HG02642 (cell line): ENCODE measurements around the gene TRAF3.
"Not testable (repeated sequence)": the region's sequence is repeated elsewhere in the genome, so short reads cannot be mapped to it uniquely, and the experiment has no call there.

Experiments
- ATAC-seq: cut with Tn5 transposase; IDR thresholded peaks from one replicate; pipeline ENCODE4 v1.9.1; 2021; ENCODE audit warnings: mild to moderate bottlenecking; ENCODE audit not compliant: unreplicated experiment, poor library complexity

Gene TRAF3

GRCh38 chr14:102825307-102826095 lies 48.3 kb downstream of the TRAF3 start:
- no peak for ATAC-seq

DNA sequence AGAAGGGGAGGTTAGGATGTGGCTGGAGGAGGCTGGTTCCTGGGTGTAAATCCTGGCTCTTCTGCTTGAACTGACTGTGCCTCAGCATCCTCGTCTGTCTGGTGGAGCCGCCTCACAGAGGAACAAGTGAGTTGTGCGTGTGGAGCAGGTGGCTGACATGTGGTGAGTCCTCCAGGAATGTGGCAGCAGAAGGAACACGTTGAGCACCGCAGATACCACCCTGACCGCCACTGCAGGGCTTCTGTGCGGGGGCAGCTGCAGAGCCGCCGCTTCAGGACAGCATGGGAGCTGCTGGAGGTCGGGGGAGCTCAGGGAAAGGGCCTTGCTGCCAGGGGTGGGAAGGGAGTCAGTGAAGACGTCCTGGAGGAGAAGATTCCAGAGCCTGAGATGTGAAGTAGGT lies 48.9 kb downstream of the TRAF3 start:
- ATAC-seq: no peak

- ATAC-seq: no peak
These were observed 49.8 kb downstream of the TRAF3 start for GRCh38 chr14:102826751-102827675.

DNA sequence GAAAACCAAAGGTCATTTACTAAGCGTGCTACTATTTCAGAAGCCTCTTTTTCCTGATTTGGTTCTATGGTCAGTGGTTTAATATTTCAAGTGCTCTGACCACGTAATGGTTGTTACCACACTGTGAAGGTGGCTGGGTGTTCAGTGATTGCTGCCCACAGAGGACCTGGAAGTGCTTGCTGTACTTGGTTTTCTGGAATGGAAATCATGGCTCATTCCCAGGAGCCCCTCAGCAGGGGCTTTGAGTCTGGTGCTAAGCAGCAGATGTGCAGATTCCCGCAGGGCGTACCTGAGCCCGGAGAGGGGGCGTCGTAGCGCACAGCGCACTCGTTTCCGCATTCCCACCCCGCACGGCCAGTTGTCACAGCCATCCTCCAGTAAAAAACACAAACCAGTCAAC lies 50.5 kb downstream of the TRAF3 start:
- ATAC-seq: no peak

GRCh38 chr14:102828151-102828550 lies 50.9 kb downstream of the TRAF3 start:
- ATAC-seq: no peak

- ATAC-seq: no peak
These were observed 51.8 kb downstream of the TRAF3 start for GRCh38 chr14:102829016-102829548.

DNA sequence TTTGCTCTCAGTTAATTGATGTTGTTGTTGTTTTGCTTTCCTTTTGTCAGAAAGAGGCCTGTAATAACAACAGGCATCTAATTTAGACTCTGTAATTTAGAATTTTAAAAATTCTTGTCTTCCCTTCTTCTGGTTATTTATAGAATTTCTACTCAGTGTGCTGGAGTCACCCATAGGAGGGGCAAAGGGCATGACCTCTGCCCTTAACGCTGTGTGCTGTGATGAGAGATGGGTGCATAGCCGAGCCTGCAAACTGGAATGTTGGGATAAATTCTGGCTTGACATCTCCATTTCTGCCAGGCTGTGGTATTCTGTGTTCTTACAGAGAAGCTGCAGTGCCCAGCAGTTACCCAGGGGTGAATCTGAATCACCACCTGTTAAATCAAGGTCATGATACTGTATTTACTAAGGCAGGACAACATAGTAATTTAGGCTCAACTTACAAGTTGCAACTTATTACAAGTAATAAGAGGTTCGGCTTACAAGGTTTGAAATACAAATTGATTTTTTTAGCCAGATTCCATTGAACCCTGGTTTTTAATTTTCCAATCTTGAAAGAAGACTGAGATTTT lies 53.3 kb downstream of the TRAF3 start:
- ATAC-seq: no peak

- no peak for ATAC-seq
These were observed 54.0 kb downstream of the TRAF3 start for GRCh38 chr14:102831163-102831804.

- ATAC-seq: no peak
These were observed 56.1 kb downstream of the TRAF3 start for GRCh38 chr14:102833341-102833740.

DNA sequence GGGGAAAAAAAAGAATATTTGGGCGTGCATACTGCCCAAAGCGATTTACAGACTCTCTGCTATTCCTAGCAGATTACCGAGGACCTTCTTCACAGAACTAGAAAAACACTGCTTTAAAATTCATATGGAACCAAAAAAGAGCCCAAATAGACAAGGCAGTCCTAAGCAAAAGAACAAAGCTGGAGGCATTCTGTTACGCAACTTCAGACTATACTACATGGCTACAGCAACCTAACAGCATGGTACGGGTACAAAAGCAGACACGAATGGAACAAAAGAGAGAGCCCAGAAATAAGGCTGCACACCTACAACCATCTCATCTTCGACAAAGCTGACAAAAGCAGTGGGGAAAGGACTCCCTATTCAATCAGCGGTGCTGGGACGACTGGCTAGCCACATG lies 56.7 kb downstream of the TRAF3 start:
- ATAC-seq: no peak

DNA sequence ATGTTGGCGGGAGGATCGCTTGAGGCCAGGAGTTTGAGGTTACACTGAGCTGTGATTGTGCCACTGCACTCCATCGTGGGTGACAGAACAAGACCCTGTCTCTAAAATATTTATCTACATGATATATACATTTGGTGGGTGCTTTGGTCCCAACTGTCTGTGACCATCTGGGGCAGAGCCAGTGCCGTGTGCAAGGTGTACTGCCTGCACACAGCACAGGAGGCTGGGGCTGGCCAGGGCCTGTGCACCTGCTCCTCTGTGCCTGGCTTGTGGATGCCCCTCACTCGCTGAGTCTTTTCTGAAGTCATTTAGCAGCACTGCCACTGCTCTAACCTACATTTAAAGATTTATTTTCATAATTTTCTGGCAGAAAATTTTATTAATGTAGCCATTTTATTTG lies 58.7 kb downstream of the TRAF3 start:
- no peak for ATAC-seq

DNA sequence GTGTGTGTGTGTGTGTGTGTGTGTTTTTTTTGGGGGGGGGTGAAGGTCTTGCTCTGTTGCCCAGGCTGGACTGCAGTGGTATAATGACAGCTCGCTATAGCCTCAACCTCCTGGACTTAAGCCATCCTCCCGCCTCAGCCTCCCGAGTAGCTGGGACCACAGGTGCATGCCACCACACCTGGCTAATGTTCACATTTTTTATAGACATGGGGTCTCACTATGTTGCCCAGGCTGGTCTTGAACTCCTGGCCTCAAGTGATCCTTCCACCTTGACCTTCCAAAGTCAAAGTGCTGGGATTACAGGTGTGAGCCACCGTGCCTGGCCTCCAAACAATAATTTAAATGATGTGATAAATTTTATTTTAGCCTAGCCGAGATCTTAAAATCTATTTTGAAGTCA lies 59.9 kb downstream of the TRAF3 start:
- ATAC-seq: not testable (repeated sequence)

DNA sequence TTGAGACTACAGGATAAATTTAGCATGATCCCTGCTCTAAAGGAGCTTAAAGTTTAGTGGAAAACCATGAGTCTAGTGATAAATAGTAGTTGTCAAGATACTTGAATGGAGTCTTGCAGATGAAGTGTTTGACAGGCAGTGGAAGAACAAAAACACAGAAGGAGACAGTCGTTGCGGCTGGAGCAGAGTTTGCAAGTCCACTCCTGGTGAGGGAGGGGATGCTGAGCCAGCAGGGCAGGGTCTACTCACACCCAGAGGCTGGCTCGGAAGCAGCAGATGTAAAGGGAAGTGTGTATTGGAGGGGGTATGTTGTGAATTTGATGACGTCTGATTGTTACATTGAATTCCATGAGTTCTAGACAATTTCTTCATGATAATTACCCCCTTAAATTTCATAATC lies 61.3 kb downstream of the TRAF3 start:
- ATAC-seq: no peak

GRCh38 chr14:102840115-102840514 lies 62.9 kb downstream of the TRAF3 start:
- no peak for ATAC-seq

DNA sequence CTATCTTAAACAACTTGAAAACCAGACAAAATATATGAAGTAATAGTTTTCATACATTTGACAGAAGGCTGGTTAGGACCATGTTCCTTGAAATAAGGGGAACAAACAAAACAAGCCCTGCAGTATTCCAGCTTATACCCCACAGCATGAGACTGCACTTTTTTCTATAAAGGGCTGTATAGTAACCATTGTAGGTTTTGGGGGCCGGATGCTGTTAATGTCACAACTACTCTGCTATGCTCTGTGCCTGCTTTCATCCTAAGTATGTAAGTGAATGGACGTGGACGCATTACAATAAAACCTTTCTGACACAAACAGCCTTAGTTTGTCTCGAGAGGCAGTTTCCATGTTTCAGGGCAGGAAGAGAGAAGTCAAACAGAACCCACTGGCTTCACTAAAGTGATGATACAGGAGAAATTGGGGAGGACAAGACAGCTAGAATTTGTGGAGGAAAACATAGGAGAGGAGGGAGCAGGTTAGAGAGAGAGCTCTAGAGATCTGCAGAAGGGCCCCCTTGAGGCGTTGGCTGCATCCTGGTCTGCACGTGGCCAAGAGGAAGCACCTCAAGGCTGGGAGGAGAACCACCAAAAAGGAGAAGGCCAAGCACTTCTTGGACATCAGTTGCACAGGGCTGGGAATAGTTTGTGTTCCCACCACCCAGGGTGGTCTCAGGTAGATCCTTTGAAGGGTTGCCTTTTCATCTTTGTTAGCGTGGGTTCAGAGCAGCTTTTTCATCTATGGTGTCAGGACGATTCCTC lies 63.7 kb downstream of the TRAF3 start:
- no peak for ATAC-seq

DNA sequence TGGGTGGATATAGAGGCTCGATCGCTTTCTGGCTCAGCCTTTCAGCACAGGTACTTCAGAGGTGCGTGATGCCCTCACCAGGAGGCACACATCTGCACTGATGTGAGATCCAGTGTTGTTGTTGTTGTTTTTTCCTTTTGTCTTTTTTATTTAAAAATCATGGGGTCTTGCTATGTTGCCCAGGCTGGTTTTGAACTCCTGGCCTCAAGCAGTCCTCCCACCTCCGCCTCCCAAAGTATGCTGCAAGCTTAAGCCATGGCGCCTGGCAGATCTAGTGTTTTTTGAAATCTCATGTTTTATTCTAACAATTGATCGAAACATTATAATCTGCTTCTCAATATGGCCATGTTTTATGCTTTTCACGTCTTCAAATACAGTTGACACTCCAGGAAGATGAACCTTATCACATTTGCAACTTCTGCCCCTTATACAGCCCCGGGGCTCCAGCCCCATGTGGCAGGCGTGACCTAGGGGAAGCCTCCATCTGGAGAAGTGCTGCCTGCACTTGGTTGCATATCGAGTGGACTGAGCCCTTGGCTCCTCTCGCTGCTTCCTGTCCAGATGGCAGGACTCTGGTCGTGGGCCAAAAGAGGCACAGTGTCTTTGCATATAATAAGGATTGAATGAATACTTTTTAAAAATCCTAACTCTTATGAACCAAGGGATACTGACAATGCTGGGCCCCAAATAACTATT lies 71.7 kb downstream of the TRAF3 start:
- no peak for ATAC-seq

GRCh38 chr14:102849526-102850379 lies 72.5 kb downstream of the TRAF3 start:
- ATAC-seq: no peak

GRCh38 chr14:102853648-102854047 lies 76.4 kb downstream of the TRAF3 start:
- ATAC-seq: no peak
